ENCODE data around the gene IL12B. TPM values are rescaled to one million over a fixed set of nuclear protein-coding genes. Genes with fewer than 3 reads are reported as not detected.
"Not testable (repeated sequence)": the region's sequence is repeated elsewhere in the genome, so short reads cannot be mapped to it uniquely, and the experiment has no call there.

The IL12B gene
- total RNA-seq (not detected), total RNA-seq (0 to 0.27 (median 0) reads per million in 29 experiments)
- total RNA-seq (2013): not detected

- Histone ChIP-seq H3K27ac (ENCODE audit: low read length) (no peak within 1 kb of the TSS), H3K36me3 (ENCODE audit: control insufficient read depth in 2 of 2, extremely low read depth in 1 of 2, insufficient read depth in 1 of 2, low read length in 1 of 2) (no peaks in the 10 kb centered on the region), H3K9me3 (no peaks in the 10 kb centered on the region), H3K4me3 (ENCODE audit: control insufficient read depth in 1 of 2, extremely low read depth in 1 of 2, low read length in 1 of 2) (peak within 1 kb of the TSS; percentile 8 to 52), H3K27me3 (replicated peaks in 1 of 2; ENCODE audit: control insufficient read depth in 2 of 2, extremely low read depth in 1 of 2, insufficient read depth in 2 of 2, low read length in 1 of 2) (no peaks in the 10 kb centered on the region), H3K4me1 (ENCODE audit: control insufficient read depth in 1 of 2, extremely low read depth in 1 of 2, insufficient read depth in 2 of 2, low read length in 2 of 2) (peaks cover 0 to 13% of the 10 kb centered on the region in 2 experiments)
- Mint-ChIP-seq H3K27ac (no peak within 1 kb of the TSS), H3K36me3 (no peaks in the 10 kb centered on the region), H3K27me3 (peaks cover 4 to 5% of the 10 kb centered on the region in 2 donors), H3K4me3 (peak within 1 kb of the TSS; percentile 64 to 74 (median 72)), H3K9me3 (no peaks in the 10 kb centered on the region), H3K4me1 (peaks cover 18 to 34% (median 19%) of the 10 kb centered on the region in 3 donors)
- ATAC-seq (replicated peaks in 1 of 4): no peak
- POLR2A ChIA-PET: no interaction called here
- DNase-seq: no peak
- no CpG with 5 or more reads among the region's 4 CpGs for WGBS (ENCODE audit: insufficient coverage)
- CTCF ChIA-PET: interaction anchor here (0.6 to 0.7 kb wide), 2 partner anchors 10 to 13 kb away, joined by 3 to 4 read pairs; no protein-coding TSS in a partner anchor
Measured at GRCh38 chr5:159330131-159330800, at the start of gene IL12B. TSS of gene IL12B (minus strand) at chr5:159330487. CDS start at chr5:159326782, 3,705 bp downstream.

- H3K9me3 ChIP-seq: peaks cover 3% of the 10 kb centered on the region
- DNase-seq: no peak
- Mint-ChIP-seq H3K4me3 (no peak overlapping the region), H3K27ac (no peak overlapping the region), H3K27me3 (peaks cover 0 to 3% of the 10 kb centered on the region in 2 donors), H3K36me3 (peaks cover 17% of the 10 kb centered on the region), H3K9me3 (peaks cover 33 to 56% (median 37%) of the 10 kb centered on the region in 3 donors), H3K4me1 (no peaks in the 10 kb centered on the region)
- H3K27ac ChIP-seq (ENCODE audit: low read length): no peak overlapping the region
- CTCF ChIA-PET: no interaction called here
- POLR2A ChIA-PET: interaction anchor here in 1 of 2 donors (0.5 kb wide), 1 partner anchor 607 kb away, joined by 4 read pairs; no protein-coding TSS in a partner anchor
- ATAC-seq (replicated peaks in 1 of 4): no peak
- H3K36me3 ChIP-seq (ENCODE audit: control insufficient read depth in 2 of 2, extremely low read depth in 1 of 2, insufficient read depth in 1 of 2, low read length in 1 of 2): no peaks in the 10 kb centered on the region
- H3K4me1 ChIP-seq (ENCODE audit: control insufficient read depth in 1 of 2, extremely low read depth in 1 of 2, insufficient read depth in 2 of 2, low read length in 2 of 2): no peaks in the 10 kb centered on the region
- H3K27me3 ChIP-seq (replicated peaks in 1 of 2; ENCODE audit: control insufficient read depth in 2 of 2, extremely low read depth in 1 of 2, insufficient read depth in 2 of 2, low read length in 1 of 2): no peaks in the 10 kb centered on the region
- H3K4me3 ChIP-seq (ENCODE audit: control insufficient read depth in 1 of 2, extremely low read depth in 1 of 2, low read length in 1 of 2): no peak overlapping the region
Measured at GRCh38 chr5:159377653-159378052, 47.4 kb upstream of the IL12B start.

- CTCF ChIA-PET: interaction anchor here in 1 of 2 donors (0.7 kb wide), 1 partner anchor 591 kb away, joined by 3 read pairs; no protein-coding TSS in a partner anchor
- H3K4me3 Mint-ChIP-seq; H3K9me3 Mint-ChIP-seq; H3K27me3 Mint-ChIP-seq; H3K27ac Mint-ChIP-seq; H3K36me3 Mint-ChIP-seq; H3K36me3 ChIP-seq (ENCODE audit: control insufficient read depth in 2 of 2, extremely low read depth in 1 of 2, insufficient read depth in 1 of 2, low read length in 1 of 2); ATAC-seq (replicated peaks in 1 of 4); H3K27me3 ChIP-seq (replicated peaks in 1 of 2; ENCODE audit: control insufficient read depth in 2 of 2, extremely low read depth in 1 of 2, insufficient read depth in 2 of 2, low read length in 1 of 2); H3K4me1 ChIP-seq (ENCODE audit: control insufficient read depth in 1 of 2, extremely low read depth in 1 of 2, insufficient read depth in 2 of 2, low read length in 2 of 2); H3K9me3 ChIP-seq; H3K27ac ChIP-seq (ENCODE audit: low read length); DNase-seq; POLR2A ChIA-PET; H3K4me3 ChIP-seq (ENCODE audit: control insufficient read depth in 1 of 2, extremely low read depth in 1 of 2, low read length in 1 of 2); H3K4me1 Mint-ChIP-seq: not testable (repeated sequence)
- WGBS (ENCODE audit: insufficient coverage): no CpG with 5 or more reads among the region's 1 CpG
Measured at GRCh38 chr5:159367866-159368265, 37.6 kb upstream of the IL12B start.

- H3K27ac Mint-ChIP-seq; H3K36me3 ChIP-seq (ENCODE audit: control insufficient read depth in 2 of 2, extremely low read depth in 1 of 2, insufficient read depth in 1 of 2, low read length in 1 of 2); H3K9me3 ChIP-seq; H3K4me3 Mint-ChIP-seq; POLR2A ChIA-PET; H3K4me1 Mint-ChIP-seq; ATAC-seq (replicated peaks in 1 of 4); CTCF ChIA-PET; H3K27ac ChIP-seq (ENCODE audit: low read length); H3K27me3 ChIP-seq (replicated peaks in 1 of 2; ENCODE audit: control insufficient read depth in 2 of 2, extremely low read depth in 1 of 2, insufficient read depth in 2 of 2, low read length in 1 of 2); H3K9me3 Mint-ChIP-seq; H3K4me1 ChIP-seq (ENCODE audit: control insufficient read depth in 1 of 2, extremely low read depth in 1 of 2, insufficient read depth in 2 of 2, low read length in 2 of 2); H3K36me3 Mint-ChIP-seq; DNase-seq; H3K27me3 Mint-ChIP-seq; H3K4me3 ChIP-seq (ENCODE audit: control insufficient read depth in 1 of 2, extremely low read depth in 1 of 2, low read length in 1 of 2): not testable (repeated sequence)
- 91% methylated on average over 4 of the region's 5 CpGs for WGBS (ENCODE audit: insufficient coverage)
Measured at GRCh38 chr5:159366776-159367175, 36.5 kb upstream of the IL12B start.

GRCh38 chr5:159362220-159362619 is 31.9 kb upstream of the IL12B start:
- no peaks in the 10 kb centered on the region for H3K4me1 ChIP-seq (ENCODE audit: control insufficient read depth in 1 of 2, extremely low read depth in 1 of 2, insufficient read depth in 2 of 2, low read length in 2 of 2)
- no peaks in the 10 kb centered on the region for H3K36me3 ChIP-seq (ENCODE audit: control insufficient read depth in 2 of 2, extremely low read depth in 1 of 2, insufficient read depth in 1 of 2, low read length in 1 of 2)
- H3K27ac ChIP-seq (ENCODE audit: low read length): no peak overlapping the region
- DNase-seq (no peak), ATAC-seq (replicated peaks in 1 of 4) (no peak)
- H3K27me3 Mint-ChIP-seq: peaks cover under 1 to 12% of the 10 kb centered on the region in 2 donors
- CTCF ChIA-PET: no interaction called here
- no peak overlapping the region for H3K4me3 ChIP-seq (ENCODE audit: control insufficient read depth in 1 of 2, extremely low read depth in 1 of 2, low read length in 1 of 2)
- H3K4me3 Mint-ChIP-seq: no peak overlapping the region
- H3K27me3 ChIP-seq (replicated peaks in 1 of 2; ENCODE audit: control insufficient read depth in 2 of 2, extremely low read depth in 1 of 2, insufficient read depth in 2 of 2, low read length in 1 of 2): no peaks in the 10 kb centered on the region
- H3K9me3 ChIP-seq: no peaks in the 10 kb centered on the region
- H3K36me3 Mint-ChIP-seq: peaks cover 2% of the 10 kb centered on the region
- no peaks in the 10 kb centered on the region for H3K9me3 Mint-ChIP-seq
- H3K27ac Mint-ChIP-seq: no peak overlapping the region
- peaks cover 0 to 8% (median 6%) of the 10 kb centered on the region in 3 donors for H3K4me1 Mint-ChIP-seq
- POLR2A ChIA-PET: no interaction called here

GRCh38 chr5:159359871-159360270 is 29.6 kb upstream of the IL12B start:
- H3K9me3 Mint-ChIP-seq; POLR2A ChIA-PET; H3K4me3 ChIP-seq (ENCODE audit: control insufficient read depth in 1 of 2, extremely low read depth in 1 of 2, low read length in 1 of 2); H3K36me3 Mint-ChIP-seq; DNase-seq; H3K9me3 ChIP-seq; H3K4me1 ChIP-seq (ENCODE audit: control insufficient read depth in 1 of 2, extremely low read depth in 1 of 2, insufficient read depth in 2 of 2, low read length in 2 of 2); H3K4me1 Mint-ChIP-seq; H3K27me3 Mint-ChIP-seq; H3K36me3 ChIP-seq (ENCODE audit: control insufficient read depth in 2 of 2, extremely low read depth in 1 of 2, insufficient read depth in 1 of 2, low read length in 1 of 2); H3K27ac ChIP-seq (ENCODE audit: low read length); ATAC-seq (replicated peaks in 1 of 4); H3K4me3 Mint-ChIP-seq; H3K27me3 ChIP-seq (replicated peaks in 1 of 2; ENCODE audit: control insufficient read depth in 2 of 2, extremely low read depth in 1 of 2, insufficient read depth in 2 of 2, low read length in 1 of 2); H3K27ac Mint-ChIP-seq: not testable (repeated sequence)
- CTCF ChIA-PET: interaction anchor here in 1 of 2 donors (0.6 to 1.1 kb wide), 2 partner anchors 52 to 1607 kb away, joined by 3 to 4 read pairs; no protein-coding TSS in a partner anchor
- WGBS (ENCODE audit: insufficient coverage): no CpG with 5 or more reads among the region's 7 CpGs

Data from T-cell (primary cell).